Endothelial cell of umbilical vein (primary cell): ENCODE measurements around the gene STPG3. TPM values are rescaled to one million over a fixed set of nuclear protein-coding genes. Genes with fewer than 3 reads are reported as not detected.

Experiments used
- BruUV-seq: library from RNA; stranded (reverse); fragments of 400-500 nt; replicated peaks from 2 replicates; lab custom pipeline; 2021; lab: Mats Ljungman, UMichigan
- CTCF ChIA-PET: fragments of 300-600, 350-600 bp; sonication (Branson Sonifier 250); formaldehyde crosslinking; loops from one replicate; lab custom pipeline; 2021; ENCODE audit warnings: antibody characterized with exemption, inconsistent platforms; lab: Charles Lee
- POLR2A ChIA-PET: fragments of 300-600, 350-600 bp; sonication (Branson Sonifier 250); formaldehyde crosslinking; loops from one replicate; lab custom pipeline; 2021; ENCODE audit warnings: antibody characterized with exemption, inconsistent platforms; lab: Charles Lee
- DNase-seq: peaks from one replicate; pipeline ENCODE4 v3.0.0-alpha.2; 2011; ENCODE audit warnings: low read depth, low spot score
- FAIRE-seq: peaks from 2 replicates; lab custom pipeline; 2011; peaks lifted over from hg19 to GRCh38; lab: Jason Lieb, UNC
- H2AFZ ChIP-seq: 2 replicates; pipeline ENCODE4 v1.6.0; 2012; ENCODE audit warnings: low read depth, low read length, control low read depth, inconsistent platforms
- H3K27ac ChIP-seq: 2 replicates; pipeline ENCODE4 v1.5.1; 2011; ENCODE audit warnings: low read depth, mild to moderate bottlenecking, control low read depth, low read length, moderate library complexity; ENCODE audit not compliant: insufficient read depth
- H3K27me3 ChIP-seq, 2 experiments: 2 replicates each; pipeline versions ENCODE4 v1.6.0 to v1.6.1; 2011; ENCODE audit warnings: low read length in 2 of 2, mixed read lengths in 1 of 2; ENCODE audit not compliant: control insufficient read depth in 2 of 2, insufficient read depth in 2 of 2
- H3K36me3 ChIP-seq, 2 experiments: 2 replicates in 1 of 2; 3 replicates in 1 of 2; pipeline ENCODE4 v1.5.1; 2011; ENCODE audit warnings: low read length in 2 of 2, mild to moderate bottlenecking in 1 of 2, moderate library complexity in 1 of 2; ENCODE audit not compliant: control insufficient read depth in 2 of 2, insufficient read depth in 2 of 2; ENCODE audit errors: extremely low read depth in 1 of 2
- H3K4me1 ChIP-seq: 3 replicates; pipeline ENCODE4 v1.5.1; 2011; ENCODE audit warnings: mild to moderate bottlenecking, low read length; ENCODE audit not compliant: control insufficient read depth, insufficient read depth; ENCODE audit errors: extremely low read depth
- H3K4me2 ChIP-seq: 2 replicates; pipeline ENCODE4 v1.6.1; 2011; ENCODE audit warnings: low read length, control low read depth, mixed read lengths; ENCODE audit not compliant: insufficient read depth
- H3K4me3 ChIP-seq, 3 experiments: fragments of 200-600 bp in 1 of 3; sonication (generic), shearing (Covaris generic) in 1 of 3; replicated peaks in 1 of 3; 2 replicates each; pipeline ENCODE4 v1.5.1; 2011 to 2016; ENCODE audit warnings: control low read depth in 3 of 3, low read length in 3 of 3, mild to moderate bottlenecking in 2 of 3, inconsistent platforms in 1 of 3, low read depth in 1 of 3, moderate library complexity in 1 of 3; ENCODE audit not compliant: insufficient read depth in 1 of 3
- H3K79me2 ChIP-seq: 2 replicates; pipeline ENCODE4 v1.6.0; 2012; ENCODE audit warnings: low read length, inconsistent platforms; ENCODE audit not compliant: control insufficient read depth, insufficient read depth
- H3K9ac ChIP-seq: replicated peaks from 2 replicates; pipeline ENCODE3; 2011; ENCODE audit warnings: low read length, control low read depth; ENCODE audit not compliant: insufficient read depth; ENCODE audit errors: extremely low read depth
- H3K9me1 ChIP-seq: replicated peaks from 3 replicates; pipeline ENCODE4 v1.6.0; 2011; ENCODE audit warnings: mild to moderate bottlenecking, low read length; ENCODE audit not compliant: control insufficient read depth, insufficient read depth; ENCODE audit errors: extremely low read depth
- H3K9me3 ChIP-seq: replicated peaks from 2 replicates; pipeline ENCODE4 v1.5.1; 2012; ENCODE audit warnings: low read length, inconsistent platforms; ENCODE audit not compliant: control insufficient read depth, insufficient read depth
- H4K20me1 ChIP-seq: replicated peaks from 2 replicates; pipeline ENCODE3; 2011; ENCODE audit warnings: mild to moderate bottlenecking, low read length; ENCODE audit not compliant: control insufficient read depth, insufficient read depth; ENCODE audit errors: extremely low read depth
- EZH2 ChIP-seq: IDR thresholded peaks from 2 replicates; pipeline ENCODE4 v1.6.1; 2012; ENCODE audit warnings: borderline replicate concordance, low read depth, mild to moderate bottlenecking, moderate library complexity, low read length, inconsistent platforms; ENCODE audit not compliant: severe bottlenecking
- FOS ChIP-seq: IDR thresholded peaks from 2 replicates; pipeline ENCODE4 v1.6.1; 2011; ENCODE audit warnings: mild to moderate bottlenecking, low read length, moderate library complexity, borderline replicate concordance; ENCODE audit not compliant: insufficient read depth
- GATA2 ChIP-seq: IDR thresholded peaks from 2 replicates; pipeline ENCODE4 v1.7.0; 2011; ENCODE audit warnings: low read depth, mild to moderate bottlenecking, moderate library complexity, mixed read lengths, low read length; ENCODE audit not compliant: insufficient read length, insufficient read depth
- JUN ChIP-seq: IDR thresholded peaks from 2 replicates; pipeline ENCODE4 v1.6.1; 2011; ENCODE audit warnings: borderline replicate concordance, low read depth; ENCODE audit not compliant: insufficient read length, insufficient read depth
- MAX ChIP-seq: IDR thresholded peaks from 2 replicates; pipeline ENCODE4 v1.6.1; 2011; ENCODE audit not compliant: insufficient read depth, insufficient read length
- MYC ChIP-seq: IDR thresholded peaks from one replicate; pipeline ENCODE4 v1.6.1; 2011; ENCODE audit warnings: mild to moderate bottlenecking, low read depth, low read length
- POLR2A ChIP-seq: IDR thresholded peaks from 2 replicates; pipeline ENCODE4 v1.6.1; 2012; ENCODE audit warnings: low read depth, mild to moderate bottlenecking, control low read depth, low read length
- POLR2AphosphoS5 ChIP-seq: IDR thresholded peaks from 2 replicates; pipeline ENCODE4 v1.6.1; 2012; ENCODE audit warnings: low read depth, mild to moderate bottlenecking, control low read depth, low read length, moderate library complexity; ENCODE audit not compliant: insufficient read depth
- dilution Hi-C: fragments of 300-500 bp; cut with MboI; formaldehyde crosslinking; loops from one replicate; pipeline ENCODE4 v1.15.0; 2019; ENCODE audit warnings: low sequenced_read_pairs; ENCODE audit not compliant: extremely low pct_ligation_motif_present
- intact Hi-C: fragments of 100-400 bp; cut with micrococcal nuclease; formaldehyde crosslinking; loops from one replicate; pipeline ENCODE4 v1.10.0; 2022
- polyA plus RNA-seq, 4 experiments: library from polyadenylated mRNA; depleted of rRNA in 3 of 4; stranded (reverse) in 3 of 4; unstranded in 1 of 4; fragments of >200 nt; gene quantifications; 2 replicates each; pipeline versions ENCODE4 v1.2.1 to v1.2.3, GENCODE V29; 2011 to 2012; ENCODE audit warnings: missing spikeins in 1 of 4
- total RNA-seq: library from RNA; stranded (reverse); gene quantifications from 2 replicates; pipeline ENCODE4 v1.2.3, GENCODE V29; 2021
- TF ChIP-seq, protein P1 (sequence below), 2 donors: IDR thresholded peaks; 1 replicate in 1 of 2; 2 replicates in 1 of 2; pipeline ENCODE4 v1.5.1; 2011; ENCODE audit warnings: low read length in 2 of 2, mild to moderate bottlenecking in 2 of 2, moderate library complexity in 2 of 2, control low read depth in 1 of 2, inconsistent platforms in 1 of 2, low read depth in 1 of 2; ENCODE audit not compliant: insufficient read depth in 1 of 2; ENCODE audit errors: extremely low read depth in 1 of 2

STPG3 gene
- total and polyA plus RNA-seq, 2 donors (not counting 3 experiments of a cell fraction or from before 2014, with no cell fraction given): not detected

DNA sequence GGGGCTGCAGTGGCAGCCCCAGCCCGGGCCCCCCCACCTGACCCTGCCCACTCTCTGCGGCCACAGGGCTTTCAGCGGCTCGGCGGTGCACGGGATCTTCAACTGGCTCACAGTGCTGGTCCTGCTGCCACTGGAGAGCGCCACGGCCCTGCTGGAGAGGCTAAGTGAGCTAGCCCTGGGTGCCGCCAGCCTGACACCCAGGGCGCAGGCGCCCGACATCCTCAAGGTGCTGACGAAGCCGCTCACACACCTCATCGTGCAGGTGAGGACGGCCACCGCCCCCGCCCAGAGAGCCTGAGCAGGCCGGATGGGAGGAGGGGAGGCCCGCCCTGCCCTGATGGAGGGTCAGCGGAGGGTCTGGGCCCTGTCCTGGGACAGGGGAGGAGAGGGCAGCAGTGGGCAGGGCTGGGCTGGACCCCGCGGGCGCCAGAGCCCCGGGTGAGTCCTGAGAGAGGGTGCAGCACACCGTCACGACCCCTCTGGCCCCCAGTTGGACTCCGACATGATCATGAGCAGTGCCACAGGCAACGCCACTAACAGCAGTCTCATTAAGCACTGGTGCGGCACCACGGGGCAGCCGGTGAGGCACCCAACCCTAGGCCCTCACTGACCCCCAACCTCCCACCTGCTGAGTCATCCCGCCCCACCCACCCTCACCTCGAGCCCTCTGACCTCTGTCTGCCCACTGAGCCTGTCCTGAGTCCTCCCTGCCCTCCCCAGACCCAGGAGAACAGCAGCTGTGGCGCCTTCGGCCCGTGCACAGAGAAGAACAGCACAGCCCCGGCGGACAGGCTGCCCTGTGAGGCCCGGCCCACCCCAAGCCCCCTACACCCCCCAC lies 17.7 kb upstream of the STPG3 start:
- POLR2A ChIA-PET: no interaction called here
- Histone ChIP-seq H3K79me2 (no peaks in the 10 kb centered on the region), H3K27me3 (no peaks in the 10 kb centered on the region), H3K9me3 (no peaks in the 10 kb centered on the region), H2AFZ (no peak overlapping the region), H3K9ac (no peak overlapping the region), H3K27ac (no peak overlapping the region), H3K36me3 (no peaks in the 10 kb centered on the region), H3K4me2 (no peak overlapping the region), H3K4me1 (no peaks in the 10 kb centered on the region), H3K9me1 (no peaks in the 10 kb centered on the region), H4K20me1 (no peaks in the 10 kb centered on the region), H3K4me3 (no peak overlapping the region)
- BruUV-seq: no TSS peak
- dilution Hi-C loops: no loop called here
- FAIRE-seq (no peak), DNase-seq (no peak)
- intact Hi-C loops: no loop called here
- CTCF ChIA-PET: no interaction called here
- TF ChIP-seq MAX (no peak), MYC (no peak), JUN (no peak), POLR2A (no peak), POLR2AphosphoS5 (no peak), FOS (no peak), EZH2 (no peak), GATA2 (no peak)
- TF ChIP-seq, protein P1, sequence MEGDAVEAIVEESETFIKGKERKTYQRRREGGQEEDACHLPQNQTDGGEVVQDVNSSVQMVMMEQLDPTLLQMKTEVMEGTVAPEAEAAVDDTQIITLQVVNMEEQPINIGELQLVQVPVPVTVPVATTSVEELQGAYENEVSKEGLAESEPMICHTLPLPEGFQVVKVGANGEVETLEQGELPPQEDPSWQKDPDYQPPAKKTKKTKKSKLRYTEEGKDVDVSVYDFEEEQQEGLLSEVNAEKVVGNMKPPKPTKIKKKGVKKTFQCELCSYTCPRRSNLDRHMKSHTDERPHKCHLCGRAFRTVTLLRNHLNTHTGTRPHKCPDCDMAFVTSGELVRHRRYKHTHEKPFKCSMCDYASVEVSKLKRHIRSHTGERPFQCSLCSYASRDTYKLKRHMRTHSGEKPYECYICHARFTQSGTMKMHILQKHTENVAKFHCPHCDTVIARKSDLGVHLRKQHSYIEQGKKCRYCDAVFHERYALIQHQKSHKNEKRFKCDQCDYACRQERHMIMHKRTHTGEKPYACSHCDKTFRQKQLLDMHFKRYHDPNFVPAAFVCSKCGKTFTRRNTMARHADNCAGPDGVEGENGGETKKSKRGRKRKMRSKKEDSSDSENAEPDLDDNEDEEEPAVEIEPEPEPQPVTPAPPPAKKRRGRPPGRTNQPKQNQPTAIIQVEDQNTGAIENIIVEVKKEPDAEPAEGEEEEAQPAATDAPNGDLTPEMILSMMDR (IDR thresholded peaks at IDR 0.05; ENCODE audit: extremely low read depth in 1 of 2, insufficient read depth in 1 of 2, low read depth in 1 of 2, low read length in 2 of 2): no peak
